HepG2 (cell line): ENCODE data around the gene LGALS1. TPM values are rescaled to one million over a fixed set of nuclear protein-coding genes. Genes with fewer than 3 reads are reported as not detected.

Experiments used
- ATAC-seq: fragments of 200-7000 bp; cut with Tn5 transposase; 3 replicates; pipeline ENCODE4 v1.9.1; 2020; ENCODE audit warnings: mild to moderate bottlenecking, moderate library complexity
- BruUV-seq: library from RNA; stranded (reverse); fragments of 400-500 nt; replicated peaks from 2 replicates; lab custom pipeline; 2021; lab: Mats Ljungman, UMichigan
- CTCF ChIA-PET: fragments of 300-600 bp; formaldehyde crosslinking; extraction: SDS; loops from one replicate; lab custom pipeline; 2021; ENCODE audit warnings: low total read pairs, inconsistent platforms, low intra/inter-chr PET ratio; lab: Yijun Ruan, JAX
- POLR2A ChIA-PET: fragments of 350-600 bp; sonication (Branson Sonifier 250); formaldehyde crosslinking; loops from one replicate; lab custom pipeline; 2020; ENCODE audit warnings: antibody characterized with exemption, inconsistent platforms; lab: Yijun Ruan, JAX
- DNase-seq: peaks from one replicate; pipeline ENCODE4 v3.0.0-alpha.2; 2015; ENCODE audit warnings: low spot score
- FAIRE-seq: peaks from 3 replicates; lab custom pipeline; 2011; peaks lifted over from hg19 to GRCh38; lab: Jason Lieb, UNC
- H2AFZ ChIP-seq: one replicate; pipeline ENCODE4 v1.6.1; 2011; ENCODE audit warnings: low read length, inconsistent platforms
- H3K27ac ChIP-seq: fragments of 300-600 bp; 3 replicates; pipeline ENCODE4 v1.8.0; 2011; ENCODE audit warnings: mixed run types, mild to moderate bottlenecking, mixed read lengths, low read length, inconsistent platforms; ENCODE audit not compliant: insufficient read depth; ENCODE audit errors: extremely low read length
- H3K27me3 ChIP-seq, 2 experiments: fragments of 200-600 bp in 1 of 2; 2 replicates in 1 of 2; 3 replicates in 1 of 2; pipeline versions ENCODE4 v1.6.0 to v1.8.0; 2011; ENCODE audit warnings: low read length in 2 of 2, mild to moderate bottlenecking in 2 of 2, moderate library complexity in 2 of 2, inconsistent platforms in 1 of 2; ENCODE audit not compliant: insufficient read depth in 2 of 2, control insufficient read depth in 1 of 2
- H3K36me3 ChIP-seq, 2 experiments: fragments of 200-600 bp in 1 of 2; replicated peaks in 1 of 2; 2 replicates in 1 of 2; 3 replicates in 1 of 2; pipeline versions ENCODE4 v1.5.1 to v1.8.0; 2011; ENCODE audit warnings: low read length in 2 of 2, inconsistent platforms in 1 of 2; ENCODE audit not compliant: insufficient read depth in 2 of 2, control insufficient read depth in 1 of 2
- H3K4me1 ChIP-seq: 2 replicates; pipeline ENCODE4 v1.5.1; 2012; ENCODE audit warnings: low read length, inconsistent platforms; ENCODE audit not compliant: insufficient read depth
- H3K4me2 ChIP-seq: 2 replicates; pipeline ENCODE4 v1.6.0; 2011; ENCODE audit warnings: low read depth, low read length, inconsistent platforms
- H3K4me3 ChIP-seq, 3 experiments: fragments of 200-600 bp in 1 of 3; sonication (generic), shearing (Covaris generic) in 1 of 3; replicated peaks in 1 of 3; 2 replicates each; pipeline ENCODE4 v1.5.1; 2011 to 2016; ENCODE audit warnings: low read length in 3 of 3, inconsistent platforms in 2 of 3, low read depth in 2 of 3, mild to moderate bottlenecking in 2 of 3, control low read depth in 1 of 3, mixed read lengths in 1 of 3; ENCODE audit not compliant: insufficient read depth in 1 of 3
- H3K79me2 ChIP-seq: one replicate; pipeline ENCODE4 v1.6.1; 2011; ENCODE audit warnings: low read length, inconsistent platforms; ENCODE audit not compliant: insufficient read depth
- H3K9ac ChIP-seq: 2 replicates; pipeline ENCODE4 v1.6.0; 2011; ENCODE audit warnings: mild to moderate bottlenecking, low read depth, low read length, inconsistent platforms; ENCODE audit not compliant: insufficient read depth
- H3K9me3 ChIP-seq: 2 replicates; pipeline ENCODE4 v1.5.1; 2012; ENCODE audit warnings: mild to moderate bottlenecking, low read length
- H4K20me1 ChIP-seq: 2 replicates; pipeline ENCODE4 v1.6.0; 2011; ENCODE audit warnings: inconsistent platforms, mild to moderate bottlenecking, low read length, moderate library complexity; ENCODE audit not compliant: insufficient read depth
- AKAP8 ChIP-seq: sonication (generic); formaldehyde crosslinking; IDR thresholded peaks from 2 replicates; pipeline ENCODE4 v1.5.1; 2020; ENCODE audit warnings: mild to moderate bottlenecking, missing genetic modification reagents
- DNMT3B ChIP-seq: conservative IDR thresholded peaks from 2 replicates; pipeline ENCODE4 v1.6.1; 2016; ENCODE audit warnings: missing biosample characterization, control low read depth
- MBNL3 ChIP-seq: fragments of 250-450 bp; sonication (Bioruptor Pico); conservative IDR thresholded peaks from 2 replicates; pipeline ENCODE4 v1.8.0; 2022; ENCODE audit warnings: mild to moderate bottlenecking, inconsistent platforms
- MXD3 ChIP-seq: IDR thresholded peaks from 2 replicates; pipeline ENCODE4 v1.6.1; 2016; ENCODE audit warnings: mild to moderate bottlenecking, missing biosample characterization, missing genetic modification reagents
- SP2 ChIP-seq: sonication (generic); formaldehyde crosslinking; IDR thresholded peaks from 2 replicates; pipeline ENCODE4 v1.5.1; 2020; ENCODE audit warnings: mild to moderate bottlenecking, missing genetic modification reagents
- YEATS4 ChIP-seq: sonication (generic); formaldehyde crosslinking; IDR thresholded peaks from 2 replicates; pipeline ENCODE4 v1.4.0; 2020; ENCODE audit warnings: missing genetic modification reagents, borderline replicate concordance
- ZC3H13 ChIP-seq: sonication (generic); formaldehyde crosslinking; IDR thresholded peaks from 2 replicates; pipeline ENCODE4 v1.8.1; 2023; ENCODE audit warnings: mild to moderate bottlenecking, missing genetic modification reagents, moderate library complexity
- ZNF264 ChIP-seq: sonication (generic); formaldehyde crosslinking; IDR thresholded peaks from 2 replicates; pipeline ENCODE4 v1.4.0; 2020; ENCODE audit warnings: missing genetic modification reagents
- ZNF549 ChIP-seq: sonication (generic); formaldehyde crosslinking; IDR thresholded peaks from 2 replicates; pipeline ENCODE4 v1.5.0; 2020; ENCODE audit warnings: missing genetic modification reagents
- ZNF552 ChIP-seq: sonication (generic); formaldehyde crosslinking; IDR thresholded peaks from 2 replicates; pipeline ENCODE4 v1.9.0; 2022; ENCODE audit warnings: missing genetic modification reagents, mild to moderate bottlenecking, borderline replicate concordance
- ZNF557 ChIP-seq: sonication (generic); formaldehyde crosslinking; IDR thresholded peaks from 2 replicates; pipeline ENCODE4 v1.4.0; 2020; ENCODE audit warnings: missing genetic modification reagents
- ZSCAN22 ChIP-seq: sonication (generic); formaldehyde crosslinking; IDR thresholded peaks from 2 replicates; pipeline ENCODE4 v1.4.0; 2020; ENCODE audit warnings: mild to moderate bottlenecking, missing genetic modification reagents
- WGBS: methylation state at CpG from one replicate; pipeline ENCODE4 v1.1.6; 2017; ENCODE audit warnings: low lambda C conversion rate; 5-methylcytosine and 5-hydroxymethylcytosine counted together
- in situ Hi-C: cut with HindIII; loops from 2 replicates; pipeline ENCODE4 v1.10.0; 2017; ENCODE audit warnings: low pct_unique_long_range_greater_than_20kb; ENCODE audit not compliant: extremely low pct_ligation_motif_present
- intact Hi-C: fragments of 100-400 bp; cut with micrococcal nuclease; formaldehyde crosslinking; loops from one replicate; pipeline ENCODE4 v1.10.0; 2022; ENCODE audit not compliant: unreplicated experiment
- polyA plus RNA-seq, 8 experiments: library from polyadenylated mRNA; depleted of rRNA in 3 of 8; stranded (reverse) in 7 of 8; unstranded in 1 of 8; fragments of >200 nt; fragmentation: Illumina TruSeq in 4 of 8; extraction: Trizol in 4 of 8; gene quantifications; 2 replicates each; pipeline versions ENCODE4 v1.2.1 to v1.2.3, GENCODE V29; 2011 to 2016; ENCODE audit warnings: low read depth in 4 of 8, missing spikeins in 1 of 8, mixed read lengths in 1 of 8; ENCODE audit not compliant: insufficient read depth in 1 of 8
- total RNA-seq, 5 experiments: library from RNA; depleted of rRNA; stranded (reverse); fragments of >200 nt; fragmentation: Illumina TruSeq; extraction: Trizol; gene quantifications; 2 replicates each; pipeline ENCODE4 v1.2.3, GENCODE V29; 2016; ENCODE audit warnings: low read depth in 1 of 5
- TF ChIP-seq, protein P1 (sequence below): sonication (generic); formaldehyde crosslinking; IDR thresholded peaks from 2 replicates; pipeline ENCODE4 v1.4.0; 2020; ENCODE audit warnings: missing genetic modification reagents
- TF ChIP-seq, protein P2 (sequence below): sonication (generic); formaldehyde crosslinking; IDR thresholded peaks from 2 replicates; pipeline ENCODE4 v1.5.1; 2020; ENCODE audit warnings: mild to moderate bottlenecking, missing genetic modification reagents

LGALS1 gene
- total and polyA plus RNA-seq, 2 of the 13 experiments (the other 11 are each of a cell fraction or from before 2014, with no cell fraction given): 103 to 858 TPM

DNA sequence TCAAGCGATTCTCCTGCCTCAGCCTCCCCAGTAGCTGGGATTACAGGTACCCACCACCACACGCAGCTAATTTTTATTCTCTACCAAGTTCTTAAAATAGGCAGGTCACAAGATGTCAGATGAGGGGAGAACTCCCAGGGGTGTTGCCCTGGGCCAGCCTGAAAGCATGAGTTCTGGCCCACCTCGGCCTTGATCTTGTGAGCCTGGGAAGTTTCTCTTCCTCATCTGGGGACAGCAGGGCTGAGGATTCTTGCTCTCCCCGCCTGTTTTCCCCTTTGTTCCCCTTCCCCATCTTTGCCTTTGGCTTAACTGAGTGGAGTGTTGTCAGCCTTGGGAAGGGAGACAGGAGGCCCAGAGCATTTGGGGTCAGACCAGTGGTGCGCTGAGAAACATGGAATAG lies 13.4 kb upstream of the LGALS1 start:
- H3K9ac ChIP-seq: 0 out of 2 replicates have a peak overlapping the region, but pooled peaks have one; percentile 25
- 53% methylated on average over 5 of the region's 5 CpGs for WGBS
- in situ Hi-C loops (no loop called here), intact Hi-C loops (no loop called here)
- peak overlapping the region; percentile 41 for H3K27ac ChIP-seq
- H3K4me1 ChIP-seq: peaks cover 64% of the 10 kb centered on the region
- no peaks in the 10 kb centered on the region for H3K9me3 ChIP-seq
- POLR2A ChIA-PET: interaction anchor here (0.6 to 11.2 kb wide), 16 partner anchors 9 to 148 kb away, joined by 3 to 242 read pairs (median 4); partner anchors contain the start of genes GGA1, LGALS1, NOL12 and SH3BP1
- peak overlapping the region; percentile 44 for H3K4me2 ChIP-seq
- H3K36me3 ChIP-seq: peaks cover 17 to 29% of the 10 kb centered on the region in 2 experiments
- no peak overlapping the region for H2AFZ ChIP-seq
- peak overlapping the region in 1 of 3 experiments; percentile 97; a peak in 1 of 6 replicates for H3K4me3 ChIP-seq
- no peaks in the 10 kb centered on the region; a peak in 1 of 5 replicates for H3K27me3 ChIP-seq
- no peak for DNase-seq
- ATAC-seq: no peak
- peaks cover 59% of the 10 kb centered on the region for H4K20me1 ChIP-seq
- no TSS peak for BruUV-seq
- FAIRE-seq: no peak
- no peak for TF ChIP-seq ZNF557 (CRISPR knock-in tag)
- no peak for TF ChIP-seq ZC3H13 (CRISPR knock-in tag)
- TF ChIP-seq, protein P1, sequence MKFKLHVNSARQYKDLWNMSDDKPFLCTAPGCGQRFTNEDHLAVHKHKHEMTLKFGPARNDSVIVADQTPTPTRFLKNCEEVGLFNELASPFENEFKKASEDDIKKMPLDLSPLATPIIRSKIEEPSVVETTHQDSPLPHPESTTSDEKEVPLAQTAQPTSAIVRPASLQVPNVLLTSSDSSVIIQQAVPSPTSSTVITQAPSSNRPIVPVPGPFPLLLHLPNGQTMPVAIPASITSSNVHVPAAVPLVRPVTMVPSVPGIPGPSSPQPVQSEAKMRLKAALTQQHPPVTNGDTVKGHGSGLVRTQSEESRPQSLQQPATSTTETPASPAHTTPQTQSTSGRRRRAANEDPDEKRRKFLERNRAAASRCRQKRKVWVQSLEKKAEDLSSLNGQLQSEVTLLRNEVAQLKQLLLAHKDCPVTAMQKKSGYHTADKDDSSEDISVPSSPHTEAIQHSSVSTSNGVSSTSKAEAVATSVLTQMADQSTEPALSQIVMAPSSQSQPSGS (CRISPR knock-in tag): no peak
- TF ChIP-seq, protein P2, sequence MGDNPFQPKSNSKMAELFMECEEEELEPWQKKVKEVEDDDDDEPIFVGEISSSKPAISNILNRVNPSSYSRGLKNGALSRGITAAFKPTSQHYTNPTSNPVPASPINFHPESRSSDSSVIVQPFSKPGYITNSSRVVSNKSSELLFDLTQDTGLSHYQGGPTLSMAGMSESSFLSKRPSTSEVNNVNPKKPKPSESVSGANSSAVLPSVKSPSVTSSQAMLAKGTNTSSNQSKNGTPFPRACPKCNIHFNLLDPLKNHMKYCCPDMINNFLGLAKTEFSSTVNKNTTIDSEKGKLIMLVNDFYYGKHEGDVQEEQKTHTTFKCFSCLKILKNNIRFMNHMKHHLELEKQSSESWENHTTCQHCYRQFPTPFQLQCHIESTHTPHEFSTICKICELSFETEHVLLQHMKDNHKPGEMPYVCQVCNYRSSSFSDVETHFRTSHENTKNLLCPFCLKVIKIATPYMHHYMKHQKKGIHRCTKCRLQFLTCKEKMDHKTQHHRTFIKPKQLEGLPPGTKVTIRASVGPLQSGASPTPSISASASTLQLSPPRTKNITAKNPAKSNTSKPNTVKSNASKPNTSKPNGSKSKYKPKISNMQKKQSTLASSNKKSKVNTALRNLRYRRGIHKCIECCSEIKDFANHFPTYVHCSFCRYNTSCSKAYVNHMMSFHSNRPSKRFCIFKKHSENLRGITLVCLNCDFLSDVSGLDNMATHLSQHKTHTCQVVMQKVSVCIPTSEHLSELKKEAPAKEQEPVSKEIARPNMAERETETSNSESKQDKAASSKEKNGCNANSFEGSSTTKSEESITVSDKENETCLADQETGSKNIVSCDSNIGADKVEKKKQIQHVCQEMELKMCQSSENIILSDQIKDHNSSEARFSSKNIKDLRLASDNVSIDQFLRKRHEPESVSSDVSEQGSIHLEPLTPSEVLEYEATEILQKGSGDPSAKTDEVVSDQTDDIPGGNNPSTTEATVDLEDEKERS: no peak
- no peak for TF ChIP-seq MXD3 (CRISPR knock-in tag)
- 0 out of 2 replicates have a peak, but pooled peaks have one; percentile 28 for TF ChIP-seq ZSCAN22 (CRISPR knock-in tag)
- no peak for TF ChIP-seq ZNF552 (CRISPR knock-in tag)
- no peak for TF ChIP-seq ZNF264 (CRISPR knock-in tag)
- no peak for TF ChIP-seq SP2 (CRISPR knock-in tag)
- no peak for TF ChIP-seq MBNL3 (CRISPR knock-in tag)
- 0 out of 2 replicates have a peak, but pooled peaks have one; percentile 13 for TF ChIP-seq AKAP8 (CRISPR knock-in tag)
- no peak for TF ChIP-seq DNMT3B
- no peak for TF ChIP-seq YEATS4 (CRISPR knock-in tag)
- no peak for TF ChIP-seq ZNF549 (CRISPR knock-in tag)
- peaks cover 65% of the 10 kb centered on the region for H3K79me2 ChIP-seq
- CTCF ChIA-PET: interaction anchor here (1.9 kb wide), 1 partner anchor 20 kb away, joined by 7 read pairs; no protein-coding TSS in a partner anchor
